Neuronal stem cell (in vitro differentiated cells): ENCODE measurements around the gene GFOD2.

Experiments used
- DNase-seq: peaks from one replicate; pipeline ENCODE4 v3.0.0-alpha.2; 2013; ENCODE audit warnings: low spot score
- H2AFZ ChIP-seq: one replicate; pipeline ENCODE4 v1.6.1; 2013; ENCODE audit warnings: mild to moderate bottlenecking, low read length, inconsistent platforms
- H2AK5ac ChIP-seq: 2 replicates; pipeline ENCODE4 v1.6.1; 2013; ENCODE audit warnings: low read depth, mild to moderate bottlenecking, inconsistent platforms, low read length, moderate library complexity, mixed read lengths
- H2BK120ac ChIP-seq: 2 replicates; pipeline ENCODE4 v1.6.1; 2013; ENCODE audit warnings: low read depth, mild to moderate bottlenecking, inconsistent platforms, low read length, moderate library complexity, mixed read lengths
- H2BK12ac ChIP-seq: one replicate; pipeline ENCODE4 v1.6.1; 2013; ENCODE audit warnings: low read length, inconsistent platforms
- H2BK15ac ChIP-seq: 2 replicates; pipeline ENCODE4 v1.6.1; 2013; ENCODE audit warnings: mild to moderate bottlenecking, low read length, inconsistent platforms, mixed read lengths
- H2BK5ac ChIP-seq: one replicate; pipeline ENCODE4 v1.6.1; 2013; ENCODE audit warnings: inconsistent platforms, mild to moderate bottlenecking, low read length, moderate library complexity
- H3K14ac ChIP-seq: one replicate; pipeline ENCODE4 v1.6.1; 2013; ENCODE audit warnings: low read length, inconsistent platforms
- H3K18ac ChIP-seq: 2 replicates; pipeline ENCODE4 v1.6.1; 2013; ENCODE audit warnings: low read length, inconsistent platforms
- H3K23ac ChIP-seq: 2 replicates; pipeline ENCODE4 v1.6.1; 2013; ENCODE audit warnings: low read depth, mild to moderate bottlenecking, mixed read lengths, low read length, inconsistent platforms; ENCODE audit not compliant: poor library complexity
- H3K27ac ChIP-seq: replicated peaks from 3 replicates; pipeline ENCODE4 v1.5.1; 2013; ENCODE audit warnings: low read length, inconsistent platforms
- H3K27me3 ChIP-seq, 3 experiments: 2 replicates each; pipeline ENCODE4 v1.6.1; 2013; ENCODE audit warnings: low read length in 3 of 3, mild to moderate bottlenecking in 2 of 3, inconsistent platforms in 1 of 3, low read depth in 1 of 3, mixed read lengths in 1 of 3, moderate library complexity in 1 of 3; ENCODE audit not compliant: control insufficient read depth in 3 of 3, insufficient read depth in 3 of 3
- H3K36me3 ChIP-seq, 2 donors: replicated peaks in 1 of 2; 2 replicates each; pipeline ENCODE4 v1.6.1; 2013; ENCODE audit warnings: low read length in 2 of 2; ENCODE audit not compliant: control insufficient read depth in 2 of 2, insufficient read depth in 2 of 2
- H3K4ac ChIP-seq: 2 replicates; pipeline ENCODE4 v1.6.1; 2013; ENCODE audit warnings: inconsistent platforms, mild to moderate bottlenecking, low read length, moderate library complexity
- H3K4me1 ChIP-seq, 2 donors: 1 replicate in 1 of 2; 2 replicates in 1 of 2; pipeline ENCODE4 v1.6.1; 2013; ENCODE audit warnings: low read length in 2 of 2, low read depth in 1 of 2; ENCODE audit not compliant: control insufficient read depth in 2 of 2, insufficient read depth in 1 of 2
- H3K4me2 ChIP-seq: one replicate; pipeline ENCODE4 v1.6.1; 2013; ENCODE audit warnings: mild to moderate bottlenecking, low read length, inconsistent platforms; ENCODE audit not compliant: insufficient read depth, poor library complexity, severe bottlenecking
- H3K4me3 ChIP-seq, 2 donors: 2 replicates each; pipeline ENCODE4 v1.5.1; 2013; ENCODE audit warnings: low read length in 2 of 2, mild to moderate bottlenecking in 2 of 2, inconsistent platforms in 1 of 2, moderate library complexity in 1 of 2
- H3K79me1 ChIP-seq: one replicate; pipeline ENCODE4 v1.6.1; 2013; ENCODE audit warnings: low read depth, mild to moderate bottlenecking, inconsistent platforms, low read length, moderate library complexity
- H3K9ac ChIP-seq: one replicate; pipeline ENCODE4 v1.6.1; 2013; ENCODE audit warnings: mild to moderate bottlenecking, low read depth, low read length, inconsistent platforms; ENCODE audit not compliant: poor library complexity
- H3K9me3 ChIP-seq, 2 donors: replicated peaks in 1 of 2; 2 replicates each; pipeline versions ENCODE3 to v1.6.1; 2013; ENCODE audit warnings: low read length in 2 of 2, mild to moderate bottlenecking in 2 of 2, inconsistent platforms in 1 of 2, low read depth in 1 of 2, mixed read lengths in 1 of 2, moderate library complexity in 1 of 2; ENCODE audit not compliant: control insufficient read depth in 2 of 2, insufficient read depth in 1 of 2
- H4K8ac ChIP-seq: one replicate; pipeline ENCODE4 v1.6.1; 2013; ENCODE audit warnings: low read depth, mild to moderate bottlenecking, inconsistent platforms, low read length, moderate library complexity
- H4K91ac ChIP-seq: one replicate; pipeline ENCODE4 v1.6.1; 2013; ENCODE audit warnings: low read length, low read depth, mild to moderate bottlenecking, inconsistent platforms; ENCODE audit not compliant: poor library complexity
- WGBS, 2 donors: extraction: QIAGEN DNeasy Blood & Tissue Kit; methylation state at CpG; one replicate each; pipeline ENCODE4 v1.1.7; 2013; ENCODE audit warnings: missing lambda C conversion rate in 2 of 2, mixed read lengths in 1 of 2; ENCODE audit not compliant: insufficient read length in 2 of 2, insufficient replicate concordance in 1 of 2; ENCODE audit errors: extremely low coverage in 2 of 2; 5-methylcytosine and 5-hydroxymethylcytosine counted together

Gene GFOD2

GRCh38 chr16:67661886-67662652 lies 57.0 kb downstream of the GFOD2 start:
- no peak overlapping the region for H3K27ac ChIP-seq
- peak overlapping the region; percentile 59 for H3K23ac ChIP-seq
- peaks cover 10% of the 10 kb centered on the region for H3K79me1 ChIP-seq
- WGBS, 2 donors, result no CpG with 5 or more reads among the region's 34 CpGs
- no peak overlapping the region for H2BK12ac ChIP-seq
- no peak for DNase-seq
- no peak overlapping the region for H3K4me2 ChIP-seq
- H2AK5ac ChIP-seq, result peak overlapping the region; percentile 32
- no peak overlapping the region for H2AFZ ChIP-seq
- H2BK5ac ChIP-seq, result no peak overlapping the region
- H3K14ac ChIP-seq, result no peak overlapping the region
- H3K18ac ChIP-seq, result no peak overlapping the region
- peaks cover 10 to 19% of the 10 kb centered on the region in 2 donors for H3K4me1 ChIP-seq
- H3K36me3 ChIP-seq, result peaks cover 11 to 56% of the 10 kb centered on the region in 2 donors
- no peak overlapping the region for H2BK15ac ChIP-seq
- H4K91ac ChIP-seq, result no peak overlapping the region
- peaks cover 0 to 2% (median 0%) of the 10 kb centered on the region in 3 experiments for H3K27me3 ChIP-seq
- H4K8ac ChIP-seq, result no peak overlapping the region
- peak overlapping the region in 1 of 2 donors; percentile 70 for H3K4me3 ChIP-seq
- H3K4ac ChIP-seq, result no peak overlapping the region
- no peak overlapping the region for H2BK120ac ChIP-seq
- H3K9me3 ChIP-seq, result no peaks in the 10 kb centered on the region
- H3K9ac ChIP-seq, result no peak overlapping the region

GRCh38 chr16:67661101-67661761 lies 57.9 kb downstream of the GFOD2 start:
- Histone ChIP-seq H3K9me3 (no peaks in the 10 kb centered on the region), H3K14ac (no peak overlapping the region), H3K4me1 (peaks cover 7 to 16% of the 10 kb centered on the region in 2 donors), H3K36me3 (peaks cover 11 to 61% of the 10 kb centered on the region in 2 donors), H2AK5ac (peak overlapping the region; percentile 43), H3K27ac (no peak overlapping the region), H2BK120ac (no peak overlapping the region), H3K27me3 (peaks cover 0 to 2% (median 0%) of the 10 kb centered on the region in 3 experiments), H2BK15ac (no peak overlapping the region), H3K4me3 (peak overlapping the region; percentile 67 to 70), H3K4ac (no peak overlapping the region), H2BK5ac (no peak overlapping the region), H3K4me2 (peak overlapping the region; percentile 93), H4K8ac (no peak overlapping the region), H3K9ac (peak overlapping the region; percentile 82), H3K18ac (peak overlapping the region; percentile 88), H3K79me1 (peaks cover 10% of the 10 kb centered on the region), H2AFZ (peak overlapping the region; percentile 85), H4K91ac (peak overlapping the region; percentile 22), H3K23ac (peak overlapping the region; percentile 45), H2BK12ac (no peak overlapping the region)
- no CpG with 5 or more reads among the region's 39 CpGs for WGBS, 2 donors
- DNase-seq, result peak; percentile 69

DNA sequence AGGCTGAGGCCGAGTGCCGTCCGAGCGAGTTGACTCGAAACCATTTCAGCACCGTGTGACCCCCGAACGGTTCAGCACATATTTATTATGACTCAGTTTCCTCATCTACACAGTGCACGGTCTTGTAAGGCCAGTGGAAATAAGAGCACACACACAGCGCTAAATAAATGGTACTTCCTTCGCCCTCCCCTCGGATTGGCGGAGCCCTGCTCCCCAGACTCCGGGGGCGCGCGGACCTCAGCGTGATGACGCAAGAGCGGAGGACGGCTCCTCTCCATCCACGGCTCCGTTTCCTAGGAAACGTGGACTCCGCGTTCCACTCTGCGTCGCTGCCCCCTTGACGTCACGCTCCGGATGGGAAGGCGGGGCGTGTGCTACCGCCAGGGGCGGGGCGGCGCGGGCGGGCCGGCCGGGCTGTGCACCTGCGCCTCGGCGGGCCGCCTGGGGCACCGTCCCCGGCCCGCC lies 58.5 kb downstream of the GFOD2 start, which contains the start of gene PARD6A:
Gene PARD6A, plus strand, starts transcription at position 397 of the 465 bp plus-strand sequence. CDS start 79 bp downstream, outside the sequence.
- DNase-seq, result peak; percentile 96
- H2BK120ac ChIP-seq, result peak within 1 kb of the TSS; percentile 84
- peak within 1 kb of the TSS; percentile 91 for H2BK5ac ChIP-seq
- H4K8ac ChIP-seq, result no peak within 1 kb of the TSS
- WGBS, 2 donors, result no CpG with 5 or more reads among the region's 48 CpGs
- H3K27ac ChIP-seq, result peak within 1 kb of the TSS; percentile 51
- H2AFZ ChIP-seq, result peak within 1 kb of the TSS; percentile 88
- peak within 1 kb of the TSS; percentile 81 for H2AK5ac ChIP-seq
- peak within 1 kb of the TSS; percentile 70 to 93 for H3K4me3 ChIP-seq
- H3K23ac ChIP-seq, result peak within 1 kb of the TSS; percentile 92
- peak within 1 kb of the TSS; percentile 30 for H3K4ac ChIP-seq
- peak within 1 kb of the TSS; percentile 97 for H3K18ac ChIP-seq
- H2BK12ac ChIP-seq, result peak within 1 kb of the TSS; percentile 34
- H3K4me2 ChIP-seq, result peak within 1 kb of the TSS; percentile 93
- peaks cover 11 to 61% of the 10 kb centered on the region in 2 donors for H3K36me3 ChIP-seq
- H3K79me1 ChIP-seq, result peaks cover 10% of the 10 kb centered on the region
- peak within 1 kb of the TSS; percentile 64 for H2BK15ac ChIP-seq
- peak within 1 kb of the TSS; percentile 99 for H3K9ac ChIP-seq
- peak within 1 kb of the TSS; percentile 17 for H3K14ac ChIP-seq
- peaks cover 7 to 12% of the 10 kb centered on the region in 2 donors for H3K4me1 ChIP-seq
- peak within 1 kb of the TSS; percentile 22 for H4K91ac ChIP-seq
- H3K9me3 ChIP-seq, result no peaks in the 10 kb centered on the region
- peaks cover 0 to 2% (median 0%) of the 10 kb centered on the region in 3 experiments for H3K27me3 ChIP-seq
